OCI-LY1 (cell line): ENCODE data around the gene DDX49.

Experiments used
- H2AFZ ChIP-seq: fragments of 200-600 bp; sonication (generic), shearing (Covaris generic); 2 replicates; pipeline ENCODE4 v1.6.0; 2014; ENCODE audit warnings: antibody characterized with exemption, mild to moderate bottlenecking, low read length
- H3F3A ChIP-seq: fragments of 200-600 bp; sonication (generic), shearing (Covaris generic); 2 replicates; pipeline ENCODE4 v1.6.0; 2014; ENCODE audit warnings: mild to moderate bottlenecking, antibody characterized with exemption, low read length, moderate library complexity; ENCODE audit not compliant: insufficient read depth
- H3K27ac ChIP-seq: fragments of 200-600 bp; sonication (generic); 2 replicates; pipeline ENCODE4 v1.5.1; 2014; ENCODE audit warnings: low read length, mixed run types, mild to moderate bottlenecking, low read depth; ENCODE audit not compliant: poor library complexity, severe bottlenecking
- H3K27me3 ChIP-seq: fragments of 200-600 bp; sonication (generic); 2 replicates; pipeline ENCODE4 v1.6.0; 2014; ENCODE audit warnings: antibody characterized with exemption, mild to moderate bottlenecking, low read length, moderate library complexity; ENCODE audit not compliant: insufficient read depth
- H3K36me3 ChIP-seq: fragments of 200-600 bp; sonication (generic); 2 replicates; pipeline ENCODE4 v1.6.1; 2014; ENCODE audit warnings: mild to moderate bottlenecking, antibody characterized with exemption, low read length, moderate library complexity, mixed read lengths; ENCODE audit not compliant: insufficient read depth
- H3K4me1 ChIP-seq: fragments of 200-600 bp; sonication (generic); 2 replicates; pipeline ENCODE4 v1.5.1; 2014; ENCODE audit warnings: mild to moderate bottlenecking, low read length, moderate library complexity; ENCODE audit not compliant: insufficient read depth, severe bottlenecking
- H3K4me2 ChIP-seq: fragments of 200-600 bp; sonication (generic), shearing (Covaris generic); 2 replicates; pipeline ENCODE4 v1.6.1; 2014; ENCODE audit warnings: low read length
- H3K4me3 ChIP-seq: fragments of 200-600 bp; sonication (generic); 2 replicates; pipeline ENCODE4 v1.5.1; 2014; ENCODE audit warnings: low read length, low read depth, mild to moderate bottlenecking, mixed read lengths; ENCODE audit not compliant: poor library complexity, severe bottlenecking
- H3K79me2 ChIP-seq: fragments of 200-600 bp; shearing (Covaris generic); 2 replicates; pipeline ENCODE4 v1.6.1; 2016; ENCODE audit warnings: mixed run types, low read length, mixed read lengths; ENCODE audit not compliant: insufficient read depth
- H3K9ac ChIP-seq: fragments of 200-600 bp; sonication (generic), shearing (Covaris generic); 2 replicates; pipeline ENCODE4 v1.6.1; 2014; ENCODE audit warnings: mild to moderate bottlenecking, low read length, mixed read lengths
- H3K9me2 ChIP-seq: fragments of 200-600 bp; sonication (generic), shearing (Covaris generic); 2 replicates; pipeline ENCODE4 v1.6.1; 2014; ENCODE audit warnings: low read depth, mild to moderate bottlenecking, low read length, mixed read lengths
- H3K9me3 ChIP-seq: fragments of 200-600 bp; shearing (Covaris generic); 2 replicates; pipeline ENCODE4 v1.6.1; 2014; ENCODE audit warnings: low read length, mixed read lengths
- H4K20me1 ChIP-seq: fragments of 200-600 bp; sonication (generic), shearing (Covaris generic); 2 replicates; pipeline ENCODE4 v1.6.0; 2016; ENCODE audit warnings: mild to moderate bottlenecking, low read length; ENCODE audit not compliant: insufficient read depth
- CTCF ChIP-seq: fragments of 200-600 bp; sonication (generic), shearing (Covaris generic); IDR thresholded peaks from 2 replicates; pipeline ENCODE4 v1.5.1; 2017; ENCODE audit warnings: mild to moderate bottlenecking, antibody characterized with exemption, low read length, moderate library complexity, mixed read lengths
- EZH2 ChIP-seq: fragments of 200-600 bp; sonication (generic), shearing (Covaris generic); IDR thresholded peaks from 2 replicates; pipeline ENCODE4 v1.8.0; 2017; ENCODE audit warnings: borderline replicate concordance, mixed run types, mild to moderate bottlenecking, antibody characterized with exemption, low read length, moderate library complexity, mixed read lengths

The DDX49 gene

GRCh38 chr19:18910010-18910409 lies 9.5 kb upstream of the DDX49 start:
- no peaks in the 10 kb centered on the region for H3K9me2 ChIP-seq
- H3K4me2 ChIP-seq: no peak overlapping the region
- no peak overlapping the region for H3K27ac ChIP-seq
- no peak overlapping the region for H2AFZ ChIP-seq
- no peak for TF ChIP-seq EZH2
- TF ChIP-seq CTCF: no peak
- H3K79me2 ChIP-seq: peaks cover 3% of the 10 kb centered on the region
- H3K4me1 ChIP-seq: no peaks in the 10 kb centered on the region
- H3K9ac ChIP-seq: no peak overlapping the region
- H3K9me3 ChIP-seq: no peaks in the 10 kb centered on the region
- H3F3A ChIP-seq: no peaks in the 10 kb centered on the region
- no peaks in the 10 kb centered on the region for H4K20me1 ChIP-seq
- H3K27me3 ChIP-seq: no peaks in the 10 kb centered on the region
- peaks cover 67% of the 10 kb centered on the region for H3K36me3 ChIP-seq
- no peak overlapping the region for H3K4me3 ChIP-seq

GRCh38 chr19:18910801-18911436 lies 8.6 kb upstream of the DDX49 start:
- H3K9ac ChIP-seq: no peak overlapping the region
- no peaks in the 10 kb centered on the region for H3F3A ChIP-seq
- H3K9me3 ChIP-seq: no peaks in the 10 kb centered on the region
- H3K9me2 ChIP-seq: no peaks in the 10 kb centered on the region
- no peaks in the 10 kb centered on the region for H3K4me1 ChIP-seq
- TF ChIP-seq CTCF (no peak), EZH2 (no peak)
- H2AFZ ChIP-seq: no peak overlapping the region
- H3K27ac ChIP-seq: no peak overlapping the region
- H3K4me3 ChIP-seq: no peak overlapping the region
- peaks cover 7% of the 10 kb centered on the region for H3K79me2 ChIP-seq
- H3K4me2 ChIP-seq: no peak overlapping the region
- no peaks in the 10 kb centered on the region for H4K20me1 ChIP-seq
- H3K36me3 ChIP-seq: peaks cover 67% of the 10 kb centered on the region
- no peaks in the 10 kb centered on the region for H3K27me3 ChIP-seq

GRCh38 chr19:18912933-18913332 lies 6.6 kb upstream of the DDX49 start:
- Histone ChIP-seq H3K4me3 (no peak overlapping the region), H2AFZ (no peak overlapping the region), H3F3A (no peaks in the 10 kb centered on the region), H3K36me3 (peaks cover 56% of the 10 kb centered on the region), H3K9me3 (no peaks in the 10 kb centered on the region), H3K27ac (no peak overlapping the region), H3K9ac (no peak overlapping the region), H3K79me2 (peaks cover 11% of the 10 kb centered on the region), H3K9me2 (no peaks in the 10 kb centered on the region), H4K20me1 (no peaks in the 10 kb centered on the region), H3K27me3 (no peaks in the 10 kb centered on the region), H3K4me1 (peaks cover 12% of the 10 kb centered on the region), H3K4me2 (no peak overlapping the region)
- TF ChIP-seq CTCF (no peak), EZH2 (no peak)
